Fibroblast of skin of abdomen (primary cell): ENCODE results near the gene U2AF2.

ENCODE experiments used
- DNase-seq: peaks from one replicate; pipeline ENCODE4 v3.0.0-alpha.2; 2013

U2AF2 gene

DNA sequence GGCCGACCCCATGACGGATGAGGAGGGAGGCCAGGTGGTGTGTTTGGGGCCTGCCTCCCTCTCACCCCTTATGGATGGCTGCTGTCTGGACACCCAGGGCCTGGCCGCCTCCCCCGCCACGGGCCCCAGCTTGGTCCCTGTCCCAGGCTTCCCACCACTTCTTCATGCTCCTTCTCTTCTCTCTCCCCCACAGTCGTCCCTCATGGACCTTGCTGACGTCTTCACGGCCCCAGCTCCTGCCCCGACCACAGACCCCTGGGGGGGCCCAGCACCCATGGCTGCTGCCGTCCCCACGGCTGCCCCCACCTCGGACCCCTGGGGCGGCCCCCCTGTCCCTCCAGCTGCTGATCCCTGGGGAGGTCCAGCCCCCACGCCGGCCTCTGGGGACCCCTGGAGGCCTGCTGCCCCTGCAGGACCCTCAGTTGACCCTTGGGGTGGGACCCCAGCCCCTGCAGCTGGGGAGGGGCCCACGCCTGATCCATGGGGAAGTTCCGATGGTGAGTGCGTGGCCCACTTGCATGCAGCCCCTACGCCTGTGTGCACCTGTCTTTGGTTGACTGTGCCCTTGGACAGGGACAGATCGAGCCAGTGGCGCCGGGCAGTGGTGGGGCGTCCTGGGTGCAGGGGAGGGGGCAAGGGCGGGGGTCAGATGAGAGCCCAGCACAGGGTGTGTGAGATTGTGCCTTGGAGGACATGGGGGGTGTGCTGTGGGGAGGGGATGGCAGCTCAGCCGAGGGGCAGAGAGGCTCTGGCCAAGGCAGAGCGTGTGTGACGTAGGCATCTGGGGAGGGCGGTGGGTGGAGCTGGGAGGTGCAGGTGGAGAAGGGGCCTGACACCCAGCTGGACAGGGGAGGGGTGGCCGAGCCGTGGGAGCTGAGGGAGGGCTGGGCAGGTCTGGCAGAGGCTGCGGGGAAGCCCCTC, 37.0 kb downstream of the U2AF2 start:
- no peak for DNase-seq

DNA sequence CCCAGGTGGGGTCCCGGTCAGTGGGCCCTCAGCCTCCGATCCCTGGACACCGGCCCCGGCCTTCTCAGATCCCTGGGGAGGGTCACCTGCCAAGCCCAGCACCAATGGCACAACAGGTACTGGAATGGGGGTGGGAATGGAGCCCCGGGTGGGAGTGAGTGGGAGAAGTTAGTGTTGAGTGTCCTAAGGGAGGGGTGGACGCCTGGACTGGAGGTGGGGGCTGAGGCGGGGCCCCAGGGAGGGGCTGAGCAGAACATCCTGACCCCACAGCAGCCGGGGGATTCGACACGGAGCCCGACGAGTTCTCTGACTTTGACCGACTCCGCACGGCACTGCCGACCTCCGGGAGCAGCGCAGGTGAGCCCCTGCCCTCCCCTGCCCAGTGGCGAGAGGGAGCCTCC, 37.8 kb downstream of the U2AF2 start:
- DNase-seq = no peak

DNA sequence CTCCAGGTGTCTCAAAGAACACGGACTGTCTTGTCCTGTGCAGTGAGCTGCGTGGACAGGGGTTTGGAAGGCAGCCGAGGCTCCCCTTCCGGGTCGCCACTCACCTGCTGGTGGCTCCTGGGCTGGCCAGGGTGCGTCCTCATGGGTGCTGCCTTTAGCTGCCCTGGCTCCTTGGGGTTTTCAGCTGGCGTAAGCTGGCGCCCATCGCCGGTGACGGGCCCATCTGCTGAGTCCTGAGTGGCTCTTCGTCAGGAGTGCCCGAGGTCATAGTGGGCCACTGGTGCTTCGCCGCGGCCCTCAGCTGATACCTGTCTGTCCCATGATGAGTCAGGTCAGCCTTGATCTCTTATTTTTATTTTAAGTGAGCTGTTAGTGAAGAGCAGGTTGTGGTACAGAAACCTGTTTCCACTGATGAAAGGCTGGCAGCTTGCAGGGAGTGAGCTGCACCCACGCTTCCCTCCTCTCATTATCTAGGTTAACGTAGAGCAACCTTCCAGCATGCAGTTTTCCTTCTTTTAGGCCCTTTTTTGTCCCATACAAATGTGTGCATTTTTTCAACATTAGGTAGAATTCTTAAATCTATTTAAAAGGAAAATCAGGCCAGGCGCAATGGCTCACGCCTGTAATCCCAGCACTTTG, 38.6 kb downstream of the U2AF2 start:
- no peak for DNase-seq

DNA sequence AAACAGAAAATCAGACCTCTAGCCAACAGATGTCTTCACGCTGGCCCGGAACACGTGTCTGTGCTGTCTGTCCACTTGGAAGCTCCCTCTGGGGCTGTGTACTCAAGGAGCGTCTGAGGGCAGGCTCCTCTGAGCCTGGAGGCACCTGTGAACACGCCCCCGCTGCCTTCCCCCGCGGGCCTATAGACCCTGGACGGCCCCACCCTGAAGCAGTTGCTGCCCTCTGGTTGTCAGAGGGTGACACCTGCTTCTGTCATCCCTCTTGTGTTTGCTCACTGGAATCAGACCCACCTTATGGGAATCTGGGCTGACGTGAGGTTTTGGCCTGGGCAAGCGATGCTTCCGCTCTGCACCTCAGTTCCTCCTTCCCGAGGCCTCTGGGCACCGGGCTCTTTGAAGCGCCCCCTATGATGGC, 39.4 kb downstream of the U2AF2 start:
- no peak for DNase-seq

DNA sequence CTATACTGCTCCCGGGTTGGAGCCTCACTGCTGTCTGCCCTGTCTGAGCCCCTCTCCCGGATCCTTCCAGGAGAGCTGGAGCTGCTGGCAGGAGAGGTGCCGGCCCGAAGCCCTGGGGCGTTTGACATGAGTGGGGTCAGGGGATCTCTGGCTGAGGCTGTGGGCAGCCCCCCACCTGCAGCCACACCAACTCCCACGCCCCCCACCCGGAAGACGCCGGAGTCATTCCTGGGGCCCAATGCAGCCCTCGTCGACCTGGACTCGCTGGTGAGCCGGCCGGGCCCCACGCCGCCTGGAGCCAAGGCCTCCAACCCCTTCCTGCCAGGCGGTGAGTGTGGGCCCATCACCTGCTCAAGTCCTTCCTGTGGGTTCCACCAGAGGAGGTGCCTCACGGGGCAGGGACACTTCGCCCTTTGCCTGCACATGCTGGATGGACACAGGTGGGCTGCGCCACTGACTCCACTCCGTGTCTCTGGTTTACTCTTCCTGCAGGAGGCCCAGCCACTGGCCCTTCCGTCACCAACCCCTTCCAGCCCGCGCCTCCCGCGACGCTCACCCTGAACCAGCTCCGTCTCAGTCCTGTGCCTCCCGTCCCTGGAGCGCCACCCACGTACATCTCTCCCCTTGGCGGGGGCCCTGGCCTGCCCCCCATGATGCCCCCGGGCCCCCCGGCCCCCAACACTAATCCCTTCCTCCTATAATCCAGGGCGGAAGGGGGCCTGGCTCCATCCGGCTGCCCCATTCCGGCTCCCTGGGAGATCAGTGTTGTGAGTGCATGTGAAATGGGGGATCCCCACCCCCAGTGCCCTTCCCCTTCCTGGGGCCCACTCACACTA, 40.0 kb downstream of the U2AF2 start:
- no peak for DNase-seq

DNA sequence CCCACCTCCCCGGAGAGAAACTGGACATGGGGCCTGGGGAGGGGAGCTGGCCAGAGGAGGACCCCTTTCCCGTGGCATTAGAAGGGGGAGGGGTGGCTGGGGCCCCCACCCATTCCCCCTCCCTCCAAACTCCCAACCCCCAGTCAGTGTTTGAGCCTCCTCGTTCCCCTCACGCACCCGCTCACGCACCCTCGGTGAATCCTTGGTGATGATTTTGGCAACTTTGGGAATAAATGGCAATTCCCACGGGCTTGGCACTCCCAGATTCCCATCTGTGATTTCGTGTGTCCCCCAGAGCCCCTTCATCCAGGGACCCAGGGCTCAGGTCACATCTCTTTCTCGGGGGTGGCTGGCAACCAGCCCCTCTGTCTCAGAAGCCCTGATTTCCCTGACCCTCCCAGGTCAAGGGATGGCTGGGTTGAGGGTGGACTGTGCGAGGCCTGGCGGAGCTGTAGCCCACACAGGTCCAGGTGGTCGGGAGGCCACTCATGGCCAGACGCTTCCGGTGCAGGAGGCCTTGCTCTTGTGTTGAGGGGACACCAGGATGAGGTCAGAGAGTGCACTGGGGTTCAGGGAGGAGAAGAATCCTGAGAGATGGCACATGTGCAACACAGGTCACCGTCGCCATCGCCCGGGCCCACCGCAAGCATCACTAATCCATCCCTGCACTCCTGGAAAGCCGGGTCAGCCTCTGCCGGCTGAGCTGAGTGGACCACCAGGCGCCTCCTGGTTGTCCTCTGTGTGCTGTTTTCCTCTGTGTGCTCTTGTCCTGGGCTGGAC, 40.9 kb downstream of the U2AF2 start:
- DNase-seq = no peak

DNA sequence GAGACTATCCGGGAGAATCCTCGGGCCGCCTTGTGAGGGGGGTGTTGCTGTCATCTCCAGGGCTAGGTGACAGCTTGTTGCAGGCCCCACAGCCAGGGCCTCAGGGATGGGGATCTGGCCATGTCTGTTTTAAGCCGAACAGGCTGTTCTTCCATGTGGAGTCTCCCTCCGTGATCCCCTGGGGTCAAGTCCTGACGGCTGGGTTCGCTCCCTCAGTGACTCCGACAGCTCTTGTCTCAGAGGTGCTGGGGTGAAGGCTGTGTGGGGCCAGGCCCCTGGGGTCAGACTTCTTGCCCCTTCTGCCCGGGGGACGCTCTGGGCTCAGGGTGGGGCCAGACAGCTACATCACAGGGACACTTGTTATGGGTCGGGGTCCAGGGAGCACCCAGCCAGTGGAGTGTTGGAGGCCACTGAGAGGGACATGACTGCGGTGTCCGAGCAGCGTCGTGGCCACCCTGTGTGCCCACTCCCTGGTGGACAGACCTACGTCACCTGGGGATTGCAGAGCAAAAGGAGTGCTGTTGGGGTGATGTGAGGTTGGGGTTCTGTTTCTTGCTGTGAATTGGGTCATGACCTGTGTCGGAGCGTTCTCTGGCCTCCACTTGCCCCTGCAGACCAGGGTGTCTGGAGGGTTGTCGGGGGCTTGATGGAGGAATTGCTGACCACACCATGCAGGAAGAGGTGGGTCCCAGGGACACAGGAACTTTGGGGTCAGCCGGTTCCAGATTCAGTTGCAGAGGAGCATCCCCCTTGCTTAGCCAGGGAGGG, 41.6 kb downstream of the U2AF2 start:
- DNase-seq = no peak

DNA sequence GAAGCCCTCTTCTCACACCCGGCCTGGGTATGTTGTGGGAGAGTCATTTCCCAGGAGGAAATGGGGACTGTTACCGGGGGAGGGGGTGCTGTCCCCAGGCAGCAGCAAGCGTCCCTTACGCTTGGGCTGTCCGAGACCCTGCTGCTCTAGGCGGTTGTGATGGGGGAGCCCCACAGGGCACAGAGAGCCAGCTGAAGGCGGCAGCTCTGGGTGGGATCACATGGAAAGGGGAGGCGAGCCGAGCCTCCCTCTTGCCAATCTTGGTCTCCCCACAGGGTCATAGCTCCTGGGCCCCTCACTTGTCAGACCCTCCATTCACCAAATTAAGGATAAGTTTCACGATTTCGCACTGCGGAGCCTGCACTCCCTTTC, 42.2 kb downstream of the U2AF2 start:
- DNase-seq = no peak

DNA sequence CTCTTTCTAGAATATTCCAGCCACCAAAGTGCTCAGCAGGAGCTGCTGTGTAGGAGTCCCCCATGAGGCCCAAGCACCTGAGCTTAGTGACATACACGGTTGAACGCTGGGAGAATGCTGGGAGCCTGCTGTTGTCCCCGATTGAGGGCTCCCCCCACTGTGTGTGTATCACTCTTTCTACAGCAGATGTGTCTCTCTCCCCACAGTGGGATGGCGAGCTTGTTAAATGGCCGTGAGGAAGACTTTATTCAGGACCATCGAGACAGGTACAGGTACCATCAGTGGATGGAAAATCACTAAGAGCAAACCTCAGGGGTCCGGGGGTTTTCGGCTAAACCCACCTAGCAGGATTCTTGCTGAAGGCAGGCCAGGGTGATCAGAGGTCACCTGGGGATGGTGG, 42.9 kb downstream of the U2AF2 start:
- no peak for DNase-seq

DNA sequence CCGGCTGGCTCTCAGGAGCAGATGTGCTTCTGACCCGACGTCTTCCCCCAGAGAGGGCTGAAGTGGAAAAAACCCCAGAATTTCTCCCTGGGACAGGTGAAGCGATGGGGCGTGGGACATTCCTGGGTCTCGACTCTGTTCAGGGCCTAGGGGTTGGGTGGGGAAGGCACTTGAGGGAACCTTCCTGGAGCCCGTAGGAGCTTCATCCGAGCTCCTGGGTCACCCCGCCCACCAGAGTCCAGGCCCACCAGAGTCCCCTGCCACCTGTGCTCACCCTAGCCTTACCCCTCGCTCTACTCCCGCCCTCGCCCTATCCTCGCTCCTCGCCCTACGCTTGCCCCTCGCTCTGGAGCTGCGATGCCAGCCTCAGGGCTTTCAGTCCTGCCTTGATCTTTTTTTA, 43.4 kb downstream of the U2AF2 start:
- DNase-seq = no peak

DNA sequence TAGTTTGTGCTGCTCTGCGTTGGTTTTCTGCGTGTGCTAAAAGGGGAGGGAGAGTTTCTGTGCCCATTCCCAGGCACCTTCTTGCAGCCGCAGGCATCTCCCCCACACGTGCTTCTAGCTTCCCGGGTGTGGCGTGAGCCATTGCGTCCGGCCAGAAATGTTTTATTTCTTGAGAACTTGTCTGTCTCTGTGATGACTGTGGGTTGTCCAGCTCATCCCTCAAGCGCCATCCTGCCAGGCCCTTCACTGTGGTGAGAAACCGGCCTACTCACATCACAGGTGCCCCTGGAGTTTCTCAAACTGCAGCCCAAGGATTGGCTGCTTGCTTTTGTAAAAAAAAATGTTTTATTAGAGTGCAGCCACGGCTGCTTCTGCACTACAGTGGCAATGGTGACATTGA, 44.4 kb downstream of the U2AF2 start:
- no peak for DNase-seq

DNA sequence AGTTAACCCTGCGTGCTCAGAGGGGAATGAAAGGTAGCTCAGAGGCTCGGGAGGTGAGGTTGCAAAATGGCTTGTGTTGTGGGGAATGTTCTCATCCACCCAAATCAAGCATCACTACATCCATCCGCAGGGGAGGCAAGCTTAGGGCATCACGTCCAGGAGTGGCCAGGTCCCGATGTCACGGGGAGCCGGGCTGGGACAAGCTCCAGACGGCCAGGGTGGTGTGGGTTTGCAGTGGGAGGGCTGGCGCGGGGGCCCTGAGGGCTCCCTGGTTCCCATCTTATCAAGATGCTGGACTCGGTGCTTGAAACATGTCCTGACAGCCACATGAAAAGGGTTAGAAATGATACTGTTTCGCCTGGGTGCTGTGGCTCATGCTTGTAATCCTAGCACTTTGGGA, 46.0 kb downstream of the U2AF2 start:
- DNase-seq = no peak

DNA sequence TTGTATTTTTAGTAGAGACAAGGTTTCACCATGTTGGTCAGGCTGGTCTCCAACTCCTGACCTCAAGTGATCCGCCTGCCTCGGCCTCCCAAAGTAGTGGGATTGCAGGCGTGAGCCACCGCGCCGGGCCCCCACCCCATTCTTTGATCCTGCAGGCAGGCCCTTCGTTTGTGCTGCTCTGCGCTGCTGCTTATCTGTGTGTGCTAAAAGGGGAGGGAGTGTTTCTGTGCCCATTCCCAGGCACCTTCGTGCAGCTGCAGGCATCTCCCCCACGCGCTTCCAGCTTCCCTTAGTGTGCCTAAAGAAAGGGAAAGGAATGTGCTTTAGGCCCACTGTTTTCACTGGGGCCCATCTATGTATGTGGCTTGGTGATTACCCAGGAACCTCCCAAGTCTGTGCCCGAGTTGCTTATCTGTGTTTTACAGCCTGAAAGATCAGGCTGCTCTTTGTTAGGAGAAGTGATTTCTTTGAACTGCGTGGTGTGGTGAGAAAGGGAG, 47.3 kb downstream of the U2AF2 start:
- DNase-seq = no peak

DNA sequence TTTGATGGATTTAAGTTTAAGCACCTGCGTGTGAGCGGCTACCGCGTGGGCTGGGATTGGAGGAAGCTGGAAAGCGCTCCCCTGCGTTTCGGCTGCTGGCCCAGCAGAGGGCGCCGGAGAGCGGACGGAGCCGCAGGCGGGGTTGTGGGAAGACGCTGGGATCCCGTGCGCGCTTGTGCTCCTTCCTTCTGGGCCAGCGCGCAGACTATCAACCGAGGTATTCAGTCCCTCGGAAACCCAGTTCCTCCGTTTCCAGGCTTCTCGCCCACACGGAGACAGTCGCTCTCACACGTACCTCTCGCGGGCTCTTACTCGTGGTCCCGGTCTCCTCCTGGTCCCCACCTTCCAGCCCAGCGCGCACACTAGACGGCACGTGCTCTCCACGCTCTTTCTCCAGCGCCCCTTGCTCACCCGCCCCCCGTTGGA, 49.0 kb downstream of the U2AF2 start:
- peak; percentile 8 for DNase-seq

DNA sequence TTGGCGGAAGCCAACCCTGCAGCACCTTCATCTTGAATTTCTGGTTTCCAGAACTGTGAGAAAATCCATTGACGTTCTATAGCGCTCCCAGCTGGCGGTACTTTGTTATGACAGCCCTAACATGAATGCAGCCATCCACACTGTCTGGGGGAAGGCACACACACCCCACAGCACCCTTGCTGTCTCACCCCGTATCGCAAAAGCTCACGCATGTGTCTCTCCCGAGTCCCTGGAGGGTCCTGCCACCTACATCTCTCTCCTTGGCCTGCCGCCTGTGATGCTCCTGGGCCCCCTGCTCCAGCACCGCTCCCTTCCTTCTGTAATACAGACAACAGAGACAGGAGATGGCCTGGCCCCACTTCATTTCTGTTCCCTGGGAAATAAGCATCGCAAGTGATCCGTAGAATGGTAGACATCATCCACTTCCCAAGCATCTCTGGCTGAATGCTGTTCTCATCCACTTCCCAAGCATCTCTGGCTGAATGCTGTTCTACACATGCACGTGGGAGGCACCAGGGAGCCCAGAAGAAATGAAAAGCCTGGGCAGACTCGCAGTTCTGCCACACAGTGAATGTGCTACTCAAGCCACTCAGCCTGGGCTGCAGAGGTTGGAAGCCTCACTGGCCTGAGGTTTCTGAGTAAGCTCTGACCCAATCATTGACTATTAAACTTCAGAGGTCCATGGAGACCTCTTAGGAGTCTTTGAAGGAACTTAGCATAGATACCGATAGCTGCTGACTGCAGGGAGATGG, 49.8 kb downstream of the U2AF2 start:
- DNase-seq = no peak

DNA sequence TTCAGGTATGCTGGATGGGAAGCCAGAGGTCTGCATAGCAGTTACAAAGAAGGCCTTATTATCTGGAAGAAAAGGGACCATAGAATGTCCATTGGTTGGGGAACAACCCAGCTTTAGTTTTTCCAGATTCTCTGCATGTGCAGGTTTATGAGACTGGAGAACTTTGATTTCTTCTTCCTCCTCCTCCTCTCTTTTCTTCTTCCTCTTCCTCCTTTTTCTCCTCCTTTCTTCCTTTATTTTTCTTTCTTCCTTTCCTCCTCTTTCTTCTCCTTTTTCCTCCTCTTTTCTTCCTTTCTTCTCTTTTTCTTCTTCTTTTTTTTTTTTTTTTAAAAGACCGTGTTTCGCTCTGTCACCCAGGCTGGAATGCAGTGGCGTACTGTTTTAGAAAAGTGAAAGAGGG, 51.1 kb downstream of the U2AF2 start:
- DNase-seq = no peak

DNA sequence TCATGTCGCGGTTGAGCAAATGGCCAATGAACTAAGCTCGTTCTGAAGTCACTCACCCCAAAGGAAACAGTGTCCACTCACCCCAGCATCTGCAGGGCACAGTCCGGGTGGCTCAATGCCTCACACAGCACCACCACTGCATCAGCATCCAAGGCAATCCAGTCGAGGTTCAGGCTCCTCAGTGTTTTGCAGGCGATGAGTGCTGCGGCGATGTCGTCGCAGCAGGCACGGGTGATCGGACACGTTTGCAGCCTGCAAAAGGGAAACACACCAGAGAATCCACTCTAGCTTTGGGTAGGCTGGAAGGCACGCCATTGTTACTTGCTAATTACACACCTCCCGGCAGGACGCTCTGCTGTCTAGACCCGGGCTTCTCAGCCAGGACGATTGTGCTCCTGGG, 56.9 kb downstream of the U2AF2 start:
- DNase-seq = no peak

DNA sequence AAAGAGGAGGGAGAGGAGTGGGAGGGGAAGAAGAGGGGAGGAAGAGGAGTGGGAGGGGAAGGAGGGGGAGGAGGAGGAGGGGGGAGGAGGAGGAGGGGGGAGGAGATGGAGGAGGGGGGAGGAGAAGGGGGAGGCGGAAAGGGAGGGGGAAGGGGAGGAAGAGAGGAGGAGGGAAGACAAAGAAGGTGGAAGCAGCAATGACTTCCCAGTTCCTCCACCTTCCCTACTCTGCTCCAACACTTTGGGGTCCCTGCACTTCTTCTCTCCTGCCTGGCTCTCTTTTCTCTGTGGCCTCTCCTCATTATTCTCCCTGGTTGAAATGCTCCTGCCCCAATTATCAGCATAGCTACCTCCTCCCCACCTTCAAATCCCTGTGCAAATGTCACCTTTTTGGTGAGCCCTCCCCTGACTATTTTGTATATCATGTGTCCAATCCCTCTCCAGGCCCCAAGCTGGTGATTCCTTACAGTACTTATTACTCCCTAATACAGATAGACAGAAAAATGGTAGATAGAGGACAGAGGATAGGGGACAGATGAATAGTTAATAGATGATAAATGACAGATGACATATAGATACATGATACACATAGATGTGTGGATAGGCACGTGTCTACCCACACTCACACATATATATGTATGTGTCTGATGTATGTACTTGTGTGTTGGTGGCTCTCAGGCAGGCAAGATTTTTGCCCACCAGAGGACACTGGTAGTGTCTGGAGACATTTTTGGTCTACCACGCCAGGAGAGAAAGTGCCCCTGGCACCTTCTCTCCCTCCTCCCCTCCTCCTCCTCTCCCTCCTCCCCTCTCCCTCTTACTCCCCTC, 58.2 kb downstream of the U2AF2 start:
- DNase-seq = no peak

DNA sequence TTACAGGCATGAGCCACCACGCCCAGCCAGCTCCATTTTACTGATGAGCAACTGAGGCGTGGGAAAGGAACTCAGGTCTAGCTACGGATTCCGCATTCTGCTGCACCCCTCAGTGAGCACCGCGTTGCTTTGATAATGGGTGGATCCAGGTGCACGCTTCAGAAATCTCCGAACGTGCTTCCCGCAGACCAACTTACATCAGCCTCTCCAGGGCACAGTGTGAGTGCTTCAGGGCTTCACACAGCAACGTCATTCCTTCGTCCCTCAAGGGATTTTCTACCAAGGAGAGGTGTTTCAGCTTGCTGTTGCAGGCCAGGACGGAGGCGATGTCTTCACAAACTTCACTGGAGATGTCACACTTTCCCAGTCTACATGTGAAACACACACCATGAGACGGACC, 61.7 kb downstream of the U2AF2 start:
- no peak for DNase-seq

DNA sequence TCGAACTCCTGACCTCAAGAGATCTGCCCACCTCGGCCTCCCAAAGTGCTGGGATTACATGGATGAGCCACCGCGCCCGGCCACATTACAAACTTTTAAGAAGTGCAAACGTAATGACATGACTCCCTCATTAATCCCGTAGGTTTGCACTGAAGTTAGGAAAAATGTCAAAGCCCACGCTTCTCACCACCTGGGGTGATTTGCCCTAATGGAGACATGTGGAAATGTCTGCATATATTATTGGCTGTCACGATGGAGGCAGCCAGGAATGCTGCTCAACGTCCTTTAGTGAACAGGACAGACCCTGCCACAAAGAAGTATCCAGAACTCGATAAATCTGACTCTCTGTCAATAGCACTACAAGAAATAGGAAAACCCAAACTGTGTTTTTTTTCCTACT, 62.4 kb downstream of the U2AF2 start:
- DNase-seq = no peak
